DLD1 (cell line): ENCODE data around the gene BOC.

Experiments used
- in situ Hi-C: cut with HindIII; loops from 2 replicates; pipeline ENCODE4 v1.10.0; 2017; ENCODE audit warnings: low sequenced_read_pairs

Gene BOC

GRCh38 chr3:113331187-113331586 lies 119.8 kb downstream of the BOC start:
- in situ Hi-C loops, result no loop called here
